NB4 (cell line): ENCODE results near the gene LIMS1.

ENCODE experiments used
- DNase-seq: peaks from one replicate; pipeline ENCODE4 v3.0.0; 2010; ENCODE audit warnings: low read depth
- H3K4me3 ChIP-seq: one replicate; pipeline ENCODE4 v1.5.1; 2011; ENCODE audit warnings: mild to moderate bottlenecking, low read depth, low read length, moderate library complexity
- CTCF ChIP-seq: IDR thresholded peaks from one replicate; pipeline ENCODE4 v1.5.1; 2012; ENCODE audit warnings: low read depth, low read length
- MAX ChIP-seq: IDR thresholded peaks from 2 replicates; pipeline ENCODE4 v1.6.1; 2011; ENCODE audit warnings: low read depth, low read length
- MYC ChIP-seq: IDR thresholded peaks from 2 replicates; pipeline ENCODE4 v1.6.1; 2011; ENCODE audit warnings: low read depth, low read length
- POLR2A ChIP-seq: IDR thresholded peaks from 2 replicates; pipeline ENCODE4 v1.6.1; 2011; ENCODE audit warnings: mild to moderate bottlenecking; ENCODE audit not compliant: insufficient read length; ENCODE audit errors: extremely low read depth

The LIMS1 gene

GRCh38 chr2:108614043-108614545 lies 79.8 kb downstream of the LIMS1 start:
- H3K4me3 ChIP-seq, result no peak overlapping the region
- no peak for TF ChIP-seq MYC
- no peak for TF ChIP-seq MAX
- TF ChIP-seq CTCF, result no peak
- no peak for TF ChIP-seq POLR2A
- no peak for DNase-seq

- no peak for DNase-seq
- no peak for TF ChIP-seq CTCF
- TF ChIP-seq MYC, result no peak
- no peak for TF ChIP-seq POLR2A
- TF ChIP-seq MAX, result no peak
Observed at GRCh38 chr2:108614659-108615058, 80.4 kb downstream of the LIMS1 start.

GRCh38 chr2:108615480-108616090 lies 81.3 kb downstream of the LIMS1 start:
- H3K4me3 ChIP-seq, result no peak overlapping the region
- no peak for DNase-seq
- TF ChIP-seq CTCF (no peak), MAX (no peak), POLR2A (no peak), MYC (no peak)

More at GRCh38 chr2:108614659-108615058, 80.4 kb downstream of the LIMS1 start:
- H3K4me3 ChIP-seq, result no peak overlapping the region

DNA sequence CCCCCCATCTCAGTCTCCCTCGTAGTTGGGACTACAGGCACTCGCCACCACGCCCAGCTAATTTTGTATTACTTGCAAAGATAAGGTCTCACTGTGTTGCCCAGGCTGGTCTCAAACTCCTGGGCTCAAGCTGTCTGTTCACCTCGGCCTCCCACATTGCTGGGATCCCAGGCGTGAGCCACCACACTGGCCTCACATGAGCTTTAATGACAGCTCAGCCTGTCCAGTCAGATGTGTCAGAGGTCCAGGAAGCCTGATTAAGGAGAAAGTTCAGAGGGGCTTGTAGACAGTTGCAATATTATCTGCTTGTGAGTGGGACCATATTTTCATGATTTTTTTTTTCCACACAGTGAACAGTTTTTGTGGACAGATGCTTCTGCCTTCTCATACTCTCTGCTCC lies 82.0 kb downstream of the LIMS1 start:
- no peak for TF ChIP-seq MAX
- TF ChIP-seq MYC, result no peak
- no peak for TF ChIP-seq POLR2A
- no peak for TF ChIP-seq CTCF
- DNase-seq, result no peak
- H3K4me3 ChIP-seq, result no peak overlapping the region

DNA sequence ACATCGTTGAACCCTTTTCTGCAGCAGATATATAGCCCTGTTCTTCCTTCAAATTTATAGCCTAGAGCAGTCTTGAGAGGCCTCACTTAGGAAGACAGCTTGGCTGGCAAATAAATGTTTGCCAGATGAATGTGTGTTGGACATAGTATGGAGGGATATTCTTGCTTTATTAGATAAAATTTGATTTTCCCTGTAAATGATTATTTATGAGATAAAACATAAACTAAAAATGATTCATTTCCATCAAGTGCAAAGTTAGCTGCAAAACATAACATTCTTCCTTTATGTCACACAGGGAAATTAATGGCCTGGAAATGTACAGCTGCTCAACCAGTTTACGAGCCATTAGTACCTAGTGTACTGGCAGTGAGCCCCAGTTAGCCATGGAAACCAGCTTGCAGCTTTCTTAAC lies 82.5 kb downstream of the LIMS1 start:
- no peak for TF ChIP-seq MYC
- TF ChIP-seq POLR2A, result no peak
- no peak for TF ChIP-seq CTCF
- no peak for TF ChIP-seq MAX
- DNase-seq, result no peak
- H3K4me3 ChIP-seq, result no peak overlapping the region
